Thyroid gland (tissue), 4 donors: ENCODE measurements around the gene ZIC5. TPM values are rescaled to one million over a fixed set of nuclear protein-coding genes. Genes with fewer than 3 reads are reported as not detected.

Experiments used
- DNase-seq, 2 donors: peaks; one replicate each; pipeline ENCODE4 v3.0.0-alpha.2; 2019
- H3K27ac ChIP-seq, 3 donors: fragments of 200-600 bp; sonication (generic); 1 replicate in 2 of 3; 2 replicates in 1 of 3; pipeline ENCODE4 v1.5.1; 2016 to 2019; ENCODE audit warnings: mild to moderate bottlenecking in 1 of 3, moderate library complexity in 1 of 3
- H3K27me3 ChIP-seq: fragments of 200-600 bp; sonication (generic); one replicate; pipeline ENCODE4 v1.5.1; 2019
- H3K36me3 ChIP-seq, 2 donors: fragments of 200-600 bp; sonication (generic); one replicate each; pipeline ENCODE4 v1.5.1; 2016 to 2019
- H3K4me1 ChIP-seq, 2 donors: fragments of 200-600 bp; sonication (generic); one replicate each; pipeline ENCODE4 v1.5.1; 2017 to 2019
- H3K4me3 ChIP-seq, 3 donors: fragments of 200-600 bp; sonication (generic); replicated peaks in 1 of 3; 1 replicate in 2 of 3; 2 replicates in 1 of 3; pipeline ENCODE4 v1.5.1; 2016; ENCODE audit warnings: mild to moderate bottlenecking in 1 of 3
- H3K9me3 ChIP-seq: fragments of 200-600 bp; sonication (generic); one replicate; pipeline ENCODE4 v1.5.1; 2017
- POLR2A ChIP-seq, 2 donors: fragments of 450-650 bp; IDR thresholded peaks; one replicate each; pipeline ENCODE4 v1.6.1; 2017; ENCODE audit warnings: antibody characterized with exemption in 2 of 2, mild to moderate bottlenecking in 2 of 2, moderate library complexity in 1 of 2
- WGBS, 2 donors: methylation state at CpG; one replicate each; pipeline ENCODE4 v1.1.5; 2017; 5-methylcytosine and 5-hydroxymethylcytosine counted together
- intact Hi-C: fragments of 100-400 bp; cut with DNase I; formaldehyde crosslinking; loops from one replicate; pipeline ENCODE4 v1.15.1; 2023
- total RNA-seq, 4 donors: library from RNA; depleted of rRNA; stranded (reverse); fragments of >200 nt; gene quantifications; one replicate each; pipeline ENCODE4 v1.2.3, GENCODE V29; 2016
- TF ChIP-seq, protein P1 (sequence below), 6 experiments: fragments of 200-600 bp in 3 of 6; fragments of 450-650 bp in 3 of 6; sonication (generic) in 3 of 6; IDR thresholded peaks; one replicate each; pipeline ENCODE4 v1.5.1; 2016 to 2019; ENCODE audit warnings: antibody characterized with exemption in 6 of 6, mild to moderate bottlenecking in 2 of 6, inconsistent platforms in 1 of 6, moderate library complexity in 1 of 6

The ZIC5 gene
- total RNA-seq, 4 donors from 2014 or later, result not detected

- DNase-seq, result no peak
- 11 to 12% methylated on average over 9 of the region's 9 CpGs for WGBS, 2 donors
- Histone ChIP-seq H3K36me3 (no peaks in the 10 kb centered on the region), H3K27ac (no peak overlapping the region), H3K27me3 (peaks cover 86% of the 10 kb centered on the region), H3K4me1 (peaks cover 0 to 10% of the 10 kb centered on the region in 2 donors), H3K9me3 (no peaks in the 10 kb centered on the region), H3K4me3 (no peak overlapping the region)
- intact Hi-C loops, result no loop called here
- TF ChIP-seq, protein P1, sequence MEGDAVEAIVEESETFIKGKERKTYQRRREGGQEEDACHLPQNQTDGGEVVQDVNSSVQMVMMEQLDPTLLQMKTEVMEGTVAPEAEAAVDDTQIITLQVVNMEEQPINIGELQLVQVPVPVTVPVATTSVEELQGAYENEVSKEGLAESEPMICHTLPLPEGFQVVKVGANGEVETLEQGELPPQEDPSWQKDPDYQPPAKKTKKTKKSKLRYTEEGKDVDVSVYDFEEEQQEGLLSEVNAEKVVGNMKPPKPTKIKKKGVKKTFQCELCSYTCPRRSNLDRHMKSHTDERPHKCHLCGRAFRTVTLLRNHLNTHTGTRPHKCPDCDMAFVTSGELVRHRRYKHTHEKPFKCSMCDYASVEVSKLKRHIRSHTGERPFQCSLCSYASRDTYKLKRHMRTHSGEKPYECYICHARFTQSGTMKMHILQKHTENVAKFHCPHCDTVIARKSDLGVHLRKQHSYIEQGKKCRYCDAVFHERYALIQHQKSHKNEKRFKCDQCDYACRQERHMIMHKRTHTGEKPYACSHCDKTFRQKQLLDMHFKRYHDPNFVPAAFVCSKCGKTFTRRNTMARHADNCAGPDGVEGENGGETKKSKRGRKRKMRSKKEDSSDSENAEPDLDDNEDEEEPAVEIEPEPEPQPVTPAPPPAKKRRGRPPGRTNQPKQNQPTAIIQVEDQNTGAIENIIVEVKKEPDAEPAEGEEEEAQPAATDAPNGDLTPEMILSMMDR (IDR thresholded peaks at IDR 0.05), result no peak
- TF ChIP-seq POLR2A (IDR thresholded peaks at IDR 0.05), result no peak
Observed at GRCh38 chr13:99993660-99994637, 22.4 kb upstream of the ZIC5 start.

DNA sequence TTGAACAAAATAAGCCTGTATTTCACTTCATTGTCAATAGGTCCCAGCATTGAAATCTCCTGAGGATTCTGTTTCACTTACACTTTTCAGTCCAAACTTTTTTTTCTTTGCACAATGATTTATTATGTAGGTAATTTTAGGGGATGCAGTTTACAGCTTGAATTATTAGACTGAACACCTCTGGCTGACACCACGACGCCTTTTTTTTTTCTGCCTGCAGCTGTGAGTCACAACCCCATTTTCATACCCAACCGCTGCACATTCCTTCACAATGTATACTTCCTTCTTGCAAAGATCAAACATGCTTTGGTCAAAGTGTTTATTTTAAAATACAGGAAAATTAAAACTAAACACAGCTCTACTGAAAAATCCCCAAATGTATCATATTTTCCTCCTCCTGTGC is 21.4 kb upstream of the ZIC5 start:
- Histone ChIP-seq H3K27ac (no peak overlapping the region), H3K36me3 (no peaks in the 10 kb centered on the region), H3K27me3 (peaks cover 94% of the 10 kb centered on the region), H3K4me1 (peaks cover 0 to 13% of the 10 kb centered on the region in 2 donors), H3K4me3 (no peak overlapping the region), H3K9me3 (no peaks in the 10 kb centered on the region)
- no peak for DNase-seq
- 12 to 17% methylated on average over 3 of the region's 3 CpGs for whole genome bisulfite sequencing, 2 donors
- intact Hi-C loops, result no loop called here
- no peak for TF ChIP-seq POLR2A (IDR thresholded peaks at IDR 0.05)
- TF ChIP-seq, protein P1 (IDR thresholded peaks at IDR 0.05), result no peak

DNA sequence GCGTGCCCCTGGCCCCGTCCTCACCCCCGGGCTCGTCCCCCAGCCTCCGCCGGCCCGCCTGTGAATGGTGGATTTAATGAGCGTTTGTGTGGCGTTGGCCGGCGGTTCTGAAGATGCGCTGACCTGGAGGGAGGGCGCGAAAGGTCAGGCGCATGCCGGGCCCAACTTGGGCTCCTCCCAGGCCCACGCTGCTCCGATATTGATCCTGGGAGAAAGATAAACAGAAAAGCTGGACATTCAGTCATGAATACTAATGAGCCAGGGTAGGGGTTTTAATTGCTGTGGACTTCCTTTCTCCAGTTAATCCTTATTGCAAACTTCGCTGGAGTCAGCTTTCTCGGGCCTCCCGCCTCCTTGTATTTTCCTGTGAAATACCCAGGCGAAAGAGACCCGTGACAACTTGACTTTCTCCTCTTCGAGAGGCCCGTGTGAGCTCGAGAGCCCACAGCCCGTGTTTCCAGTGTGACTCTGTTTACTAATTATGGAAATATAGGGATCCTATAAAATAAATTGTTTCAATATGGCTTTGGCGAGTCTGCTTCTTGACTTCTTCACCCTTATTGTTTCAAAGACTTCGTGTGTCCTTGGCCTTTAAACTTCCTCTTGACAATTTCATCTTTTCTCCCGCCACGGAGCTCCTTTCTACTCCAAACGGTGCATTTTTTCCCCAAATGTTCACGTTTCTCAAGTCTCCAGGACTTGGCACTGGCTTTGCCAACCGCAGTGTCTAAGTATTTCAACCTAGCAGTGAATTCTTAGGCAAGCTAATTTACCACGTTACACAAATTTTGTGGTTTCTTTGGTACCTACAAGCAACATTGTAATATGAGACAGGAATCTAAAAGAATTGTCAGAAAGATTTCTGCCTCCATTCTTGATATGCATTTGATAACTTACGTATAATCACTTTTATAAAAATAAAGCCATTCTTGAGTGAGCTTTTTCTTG is 20.5 kb upstream of the ZIC5 start:
- Histone ChIP-seq H3K9me3 (no peaks in the 10 kb centered on the region), H3K36me3 (no peaks in the 10 kb centered on the region), H3K4me3 (no peak overlapping the region), H3K27me3 (peaks cover 93% of the 10 kb centered on the region), H3K4me1 (peaks cover 0 to 13% of the 10 kb centered on the region in 2 donors), H3K27ac (no peak overlapping the region)
- 12 to 17% methylated on average over 33 to 36 of the region's 36 CpGs for WGBS, 2 donors
- intact Hi-C loops, result loop anchor here (2.0 kb wide), 1 partner anchor 19 kb away; no protein-coding TSS in a partner anchor
- TF ChIP-seq POLR2A (IDR thresholded peaks at IDR 0.05), result no peak
- TF ChIP-seq, protein P1 (IDR thresholded peaks at IDR 0.05), result no peak
- no peak for DNase-seq

GRCh38 chr13:99991013-99991827 is 19.7 kb upstream of the ZIC5 start:
- TF ChIP-seq POLR2A (IDR thresholded peaks at IDR 0.05), result no peak
- TF ChIP-seq, protein P1 (IDR thresholded peaks at IDR 0.05), result no peak
- Histone ChIP-seq H3K36me3 (no peaks in the 10 kb centered on the region), H3K9me3 (no peaks in the 10 kb centered on the region), H3K27me3 (peaks cover 93% of the 10 kb centered on the region), H3K4me3 (no peak overlapping the region), H3K27ac (no peak overlapping the region), H3K4me1 (peaks cover 0 to 13% of the 10 kb centered on the region in 2 donors)
- intact Hi-C loops, result loop anchor here (2.0 kb wide), 1 partner anchor 18 kb away; no protein-coding TSS in a partner anchor
- WGBS, 2 donors, result 7 to 11% methylated on average over 24 to 30 of the region's 35 CpGs
- DNase-seq, result no peak
